OCI-LY7 (cell line): ENCODE results near the gene KLK10. TPM values are rescaled to one million over a fixed set of nuclear protein-coding genes. Genes with fewer than 3 reads are reported as not detected.
"Not testable (repeated sequence)": the region's sequence is repeated elsewhere in the genome, so short reads cannot be mapped to it uniquely, and the experiment has no call there.

Source experiments
- BruUV-seq: library from RNA; stranded (reverse); fragments of 400-500 nt; replicated peaks from 2 replicates; lab custom pipeline; 2021; lab: Mats Ljungman, UMichigan
- CTCF ChIA-PET: fragments of 300-600 bp; sonication (Branson Sonifier 250); formaldehyde crosslinking; loops from one replicate; lab custom pipeline; 2022; ENCODE audit warnings: antibody characterized with exemption; ENCODE audit not compliant: unreplicated experiment; lab: Charles Lee
- POLR2A ChIA-PET: fragments of 300-600 bp; sonication (Branson Sonifier 250); formaldehyde crosslinking; loops from one replicate; lab custom pipeline; 2022; ENCODE audit warnings: antibody characterized with exemption; lab: Charles Lee
- DNase-seq: peaks from one replicate; pipeline ENCODE4 v3.0.0-alpha.2; 2015; ENCODE audit warnings: low spot score
- H2AFZ ChIP-seq: fragments of 200-600 bp; sonication (generic), shearing (Covaris generic); 2 replicates; pipeline ENCODE4 v1.6.1; 2014; ENCODE audit warnings: mild to moderate bottlenecking, antibody characterized with exemption, low read length, moderate library complexity
- H3K27ac ChIP-seq: fragments of 200-600 bp; sonication (generic); 2 replicates; pipeline ENCODE4 v1.5.1; 2014; ENCODE audit warnings: mixed run types, low read depth, mild to moderate bottlenecking, moderate library complexity, low read length, inconsistent platforms; ENCODE audit not compliant: poor library complexity, severe bottlenecking
- H3K36me3 ChIP-seq: fragments of 200-600 bp; sonication (generic); 2 replicates; pipeline ENCODE4 v1.6.1; 2014; ENCODE audit warnings: mild to moderate bottlenecking, antibody characterized with exemption, low read length, moderate library complexity, mixed read lengths; ENCODE audit not compliant: insufficient read depth
- H3K4me1 ChIP-seq: fragments of 200-600 bp; sonication (generic); 2 replicates; pipeline ENCODE4 v1.5.1; 2014; ENCODE audit warnings: mild to moderate bottlenecking, low read length; ENCODE audit not compliant: insufficient read depth, poor library complexity, severe bottlenecking
- H3K4me2 ChIP-seq: fragments of 200-600 bp; sonication (generic); 2 replicates; pipeline ENCODE4 v1.6.1; 2014; ENCODE audit warnings: mild to moderate bottlenecking, low read length
- H3K4me3 ChIP-seq: fragments of 200-600 bp; sonication (generic); 2 replicates; pipeline ENCODE4 v1.5.1; 2014; ENCODE audit warnings: mild to moderate bottlenecking, low read depth, low read length; ENCODE audit not compliant: poor library complexity, severe bottlenecking
- H3K79me2 ChIP-seq: fragments of 200-600 bp; sonication (generic); 2 replicates; pipeline ENCODE4 v1.6.1; 2016; ENCODE audit warnings: low read depth, mild to moderate bottlenecking, low read length, moderate library complexity, mixed read lengths; ENCODE audit not compliant: insufficient read depth
- H3K9me2 ChIP-seq: fragments of 200-600 bp; sonication (generic); 2 replicates; pipeline ENCODE4 v1.6.1; 2016; ENCODE audit warnings: mild to moderate bottlenecking, low read length, mixed read lengths; ENCODE audit not compliant: insufficient read depth
- H3K9me3 ChIP-seq: fragments of 200-600 bp; sonication (generic); 2 replicates; pipeline ENCODE4 v1.6.1; 2014; ENCODE audit warnings: mild to moderate bottlenecking, mixed run types, low read length, mixed read lengths
- H4K20me1 ChIP-seq: fragments of 200-600 bp; sonication (generic); 2 replicates; pipeline ENCODE4 v1.6.1; 2014; ENCODE audit warnings: mild to moderate bottlenecking, antibody characterized with exemption, low read length, moderate library complexity, mixed read lengths; ENCODE audit not compliant: insufficient read depth
- EZH2phosphoT487 ChIP-seq: fragments of 200-600 bp; sonication (generic); IDR thresholded peaks from 2 replicates; pipeline ENCODE4 v1.6.1; 2018; ENCODE audit warnings: low read depth, borderline replicate concordance, mild to moderate bottlenecking, mixed run types, antibody characterized with exemption, low read length, moderate library complexity, mixed read lengths
- intact Hi-C: fragments of 100-400 bp; cut with micrococcal nuclease; formaldehyde crosslinking; loops from one replicate; pipeline ENCODE4 v1.10.0; 2022; ENCODE audit not compliant: unreplicated experiment
- total RNA-seq, 2 experiments: library from RNA; depleted of rRNA in 1 of 2; stranded (reverse); fragments of >200 nt in 1 of 2; shearing (Covaris generic) in 1 of 2; gene quantifications; 2 replicates each; pipeline ENCODE4 v1.2.3, GENCODE V29; 2014 to 2022
- TF ChIP-seq, protein P1 (sequence below): fragments of 200-600 bp; sonication (generic); conservative IDR thresholded peaks from 2 replicates; pipeline ENCODE4 v1.5.1; 2014; ENCODE audit warnings: mild to moderate bottlenecking, antibody characterized with exemption, low read length, moderate library complexity, mixed read lengths

The KLK10 gene
- total RNA-seq, 2 experiments from 2014 or later, result not detected

- Histone ChIP-seq H3K4me3 (no peak overlapping the region), H3K4me2 (no peak overlapping the region), H3K79me2 (no peaks in the 10 kb centered on the region), H2AFZ (no peak overlapping the region), H3K9me3 (no peaks in the 10 kb centered on the region), H3K9me2 (no peaks in the 10 kb centered on the region), H3K27ac (no peak overlapping the region), H3K36me3 (no peaks in the 10 kb centered on the region), H3K4me1 (no peaks in the 10 kb centered on the region), H4K20me1 (no peaks in the 10 kb centered on the region)
- no peak for DNase-seq
- ChIA-PET POLR2A (no interaction called here), CTCF (no interaction called here)
- no peak for TF ChIP-seq EZH2phosphoT487
- TF ChIP-seq, protein P1, sequence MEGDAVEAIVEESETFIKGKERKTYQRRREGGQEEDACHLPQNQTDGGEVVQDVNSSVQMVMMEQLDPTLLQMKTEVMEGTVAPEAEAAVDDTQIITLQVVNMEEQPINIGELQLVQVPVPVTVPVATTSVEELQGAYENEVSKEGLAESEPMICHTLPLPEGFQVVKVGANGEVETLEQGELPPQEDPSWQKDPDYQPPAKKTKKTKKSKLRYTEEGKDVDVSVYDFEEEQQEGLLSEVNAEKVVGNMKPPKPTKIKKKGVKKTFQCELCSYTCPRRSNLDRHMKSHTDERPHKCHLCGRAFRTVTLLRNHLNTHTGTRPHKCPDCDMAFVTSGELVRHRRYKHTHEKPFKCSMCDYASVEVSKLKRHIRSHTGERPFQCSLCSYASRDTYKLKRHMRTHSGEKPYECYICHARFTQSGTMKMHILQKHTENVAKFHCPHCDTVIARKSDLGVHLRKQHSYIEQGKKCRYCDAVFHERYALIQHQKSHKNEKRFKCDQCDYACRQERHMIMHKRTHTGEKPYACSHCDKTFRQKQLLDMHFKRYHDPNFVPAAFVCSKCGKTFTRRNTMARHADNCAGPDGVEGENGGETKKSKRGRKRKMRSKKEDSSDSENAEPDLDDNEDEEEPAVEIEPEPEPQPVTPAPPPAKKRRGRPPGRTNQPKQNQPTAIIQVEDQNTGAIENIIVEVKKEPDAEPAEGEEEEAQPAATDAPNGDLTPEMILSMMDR, result no peak
- intact Hi-C loops, result no loop called here
- BruUV-seq, result no TSS peak
Observed at GRCh38 chr19:50972795-50973376, 46.6 kb downstream of the KLK10 start.

DNA sequence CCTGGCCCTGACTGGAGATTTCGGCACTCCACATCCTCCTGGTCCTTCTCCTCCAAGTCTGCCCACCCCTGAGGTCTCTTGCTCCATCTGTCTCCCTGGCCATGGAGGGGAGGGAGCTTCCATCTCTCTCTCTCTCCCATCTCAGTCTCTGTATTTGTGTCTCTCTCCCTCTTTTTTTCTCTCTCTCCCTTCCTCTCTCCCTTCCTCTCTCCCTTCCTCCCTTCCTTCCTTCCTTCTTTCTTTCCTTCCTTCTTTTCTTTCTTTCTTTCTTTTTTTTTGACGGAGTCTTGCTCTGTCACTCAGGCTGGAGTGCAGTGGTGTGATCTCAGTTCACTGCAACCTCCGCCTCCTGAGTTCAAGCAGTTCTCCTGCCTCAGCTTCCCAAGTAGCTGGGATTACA, 49.7 kb downstream of the KLK10 start:
- intact Hi-C loops, H3K79me2 ChIP-seq, H3K9me3 ChIP-seq, CTCF ChIA-PET, H3K27ac ChIP-seq, BruUV-seq, H3K4me3 ChIP-seq, H3K4me1 ChIP-seq, POLR2A ChIA-PET, H3K36me3 ChIP-seq, H2AFZ ChIP-seq, H3K9me2 ChIP-seq, DNase-seq, H4K20me1 ChIP-seq, H3K4me2 ChIP-seq: not testable (repeated sequence)

DNA sequence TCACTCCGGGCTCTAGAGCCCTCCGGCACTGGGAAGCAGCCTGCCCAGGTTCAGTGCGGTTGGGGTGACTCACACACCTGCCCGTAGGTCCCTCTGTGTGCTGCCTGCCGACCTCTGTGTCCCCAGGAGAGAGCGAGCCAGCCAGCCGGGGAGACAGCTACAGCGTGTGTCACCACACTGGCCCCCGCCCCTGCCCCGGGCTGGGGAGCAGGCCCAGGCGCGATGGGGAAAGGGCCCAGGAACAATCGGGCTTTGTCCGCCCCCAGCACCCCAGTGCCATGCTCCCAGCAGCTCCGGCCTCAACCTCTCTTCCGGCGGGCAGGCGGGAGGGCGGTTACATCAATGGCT, 50.1 kb downstream of the KLK10 start, which contains the start of gene KLK6:
Gene KLK6, minus strand, starts transcription at position 179 of the 348 bp plus-strand sequence. CDS start 1,487 bp downstream, outside the sequence.
- Histone ChIP-seq H3K79me2 (no peaks in the 10 kb centered on the region), H2AFZ (no peak within 1 kb of the TSS), H3K9me2 (no peaks in the 10 kb centered on the region), H3K36me3 (no peaks in the 10 kb centered on the region), H4K20me1 (no peaks in the 10 kb centered on the region), H3K4me3 (no peak within 1 kb of the TSS), H3K9me3 (no peaks in the 10 kb centered on the region), H3K4me2 (no peak within 1 kb of the TSS), H3K4me1 (no peaks in the 10 kb centered on the region), H3K27ac (no peak within 1 kb of the TSS)
- BruUV-seq, result no TSS peak
- POLR2A ChIA-PET, result no interaction called here
- DNase-seq, result no peak
- CTCF ChIA-PET, result no interaction called here
- TF ChIP-seq EZH2phosphoT487, result no peak
- TF ChIP-seq, protein P1, result no peak
- intact Hi-C loops, result no loop called here
